CD4-positive, alpha-beta T cell (primary cell): ENCODE results near the gene EPB41L1. TPM values are rescaled to one million over a fixed set of nuclear protein-coding genes. Genes with fewer than 3 reads are reported as not detected.

ENCODE experiments used
- ATAC-seq: fragments of 200-7000 bp; cut with Tn5 transposase; one replicate; pipeline ENCODE4 v1.10.0; 2022; ENCODE audit warnings: mild to moderate bottlenecking; ENCODE audit not compliant: poor library complexity
- CTCF ChIA-PET: fragments of 350-600 bp; sonication (Branson Sonifier 250); formaldehyde crosslinking; loops from one replicate; lab custom pipeline; 2021; ENCODE audit warnings: antibody characterized with exemption, inconsistent platforms; lab: Charles Lee
- POLR2A ChIA-PET: fragments of 350-600 bp; sonication (Branson Sonifier 250); formaldehyde crosslinking; loops from one replicate; lab custom pipeline; 2021; ENCODE audit warnings: antibody characterized with exemption, inconsistent platforms; lab: Charles Lee
- DNase-seq, 14 experiments: peaks; one replicate each; pipeline ENCODE4 v3.0.0-alpha.2; 2013 to 2020; ENCODE audit warnings: mixed read lengths in 2 of 14
- H3K27ac ChIP-seq, 2 donors: one replicate each; pipeline versions ENCODE4 v1.5.1 to v1.7.0; 2013; ENCODE audit warnings: low read length in 2 of 2, low read depth in 1 of 2, mild to moderate bottlenecking in 1 of 2
- H3K27me3 ChIP-seq, 2 experiments: 1 replicate in 1 of 2; 2 replicates in 1 of 2; pipeline versions ENCODE4 v1.6.1 to v1.7.0; 2013; ENCODE audit warnings: low read length in 2 of 2, control low read depth in 1 of 2, mild to moderate bottlenecking in 1 of 2, moderate library complexity in 1 of 2; ENCODE audit not compliant: insufficient read depth in 2 of 2, control insufficient read depth in 1 of 2
- H3K36me3 ChIP-seq: one replicate; pipeline ENCODE4 v1.6.1; 2013; ENCODE audit warnings: low read length, control low read depth; ENCODE audit not compliant: insufficient read depth
- H3K4me1 ChIP-seq: one replicate; pipeline ENCODE4 v1.6.1; 2013; ENCODE audit warnings: low read length, control low read depth; ENCODE audit not compliant: insufficient read depth
- H3K4me3 ChIP-seq: one replicate; pipeline ENCODE4 v1.5.1; 2013; ENCODE audit warnings: mild to moderate bottlenecking, low read length, moderate library complexity
- H3K9me3 ChIP-seq, 2 experiments: 1 replicate in 1 of 2; 2 replicates in 1 of 2; pipeline versions ENCODE4 v1.6.1 to v1.7.0; 2013; ENCODE audit warnings: low read length in 2 of 2, mild to moderate bottlenecking in 2 of 2, control low read depth in 1 of 2, moderate library complexity in 1 of 2; ENCODE audit not compliant: control insufficient read depth in 1 of 2, insufficient read depth in 1 of 2
- H3K27ac Mint-ChIP-seq: one replicate; pipeline ENCODE4 v1.8.0; 2020; ENCODE audit warnings: mixed read lengths
- H3K27me3 Mint-ChIP-seq: one replicate; pipeline ENCODE4 v1.8.0; 2021; ENCODE audit warnings: mixed read lengths
- H3K36me3 Mint-ChIP-seq: one replicate; pipeline ENCODE4 v1.8.0; 2021; ENCODE audit warnings: low read depth, mixed read lengths
- H3K4me1 Mint-ChIP-seq: one replicate; pipeline ENCODE4 v1.8.0; 2021; ENCODE audit warnings: low read depth, mixed read lengths
- H3K4me3 Mint-ChIP-seq: one replicate; pipeline ENCODE4 v1.8.0; 2020; ENCODE audit warnings: mild to moderate bottlenecking, mixed read lengths
- H3K9me3 Mint-ChIP-seq: one replicate; pipeline ENCODE4 v1.8.0; 2020; ENCODE audit warnings: mixed read lengths
- intact Hi-C, 2 experiments: fragments of 100-400 bp; cut with DNase I in 1 of 2; cut with micrococcal nuclease in 1 of 2; formaldehyde crosslinking; loops; one replicate each; pipeline versions ENCODE4 v1.15.1 to v1.9.0; 2023 to 2025; cut with DNase I, micrococcal nuclease
- total RNA-seq, 174 experiments: library from RNA in 2 of 174; stranded (reverse) in 2 of 174; gene quantifications; one replicate each; pipeline ENCODE4 v1.2.3 and lab custom pipeline; 2021 to 2026
- TF ChIP-seq, protein P1 (sequence below): fragments of 200-600 bp; IDR thresholded peaks from one replicate; pipeline ENCODE4 v1.8.0; 2022; ENCODE audit warnings: antibody characterized with exemption, mild to moderate bottlenecking

The EPB41L1 gene
- total RNA-seq, 2 experiments from 2014 or later, result 0.19 to 0.25 TPM

- H3K4me1 Mint-ChIP-seq, result no peaks in the 10 kb centered on the region
- DNase-seq (no peak), ATAC-seq (no peak)
- H3K36me3 ChIP-seq, result no peaks in the 10 kb centered on the region
- no peaks in the 10 kb centered on the region for H3K9me3 ChIP-seq
- H3K27me3 ChIP-seq, result no peaks in the 10 kb centered on the region
- no peaks in the 10 kb centered on the region for H3K36me3 Mint-ChIP-seq
- H3K27me3 Mint-ChIP-seq, result no peaks in the 10 kb centered on the region
- no peaks in the 10 kb centered on the region for H3K9me3 Mint-ChIP-seq
- no peak overlapping the region for H3K4me3 ChIP-seq
- no peak overlapping the region for H3K27ac Mint-ChIP-seq
- TF ChIP-seq, protein P1, sequence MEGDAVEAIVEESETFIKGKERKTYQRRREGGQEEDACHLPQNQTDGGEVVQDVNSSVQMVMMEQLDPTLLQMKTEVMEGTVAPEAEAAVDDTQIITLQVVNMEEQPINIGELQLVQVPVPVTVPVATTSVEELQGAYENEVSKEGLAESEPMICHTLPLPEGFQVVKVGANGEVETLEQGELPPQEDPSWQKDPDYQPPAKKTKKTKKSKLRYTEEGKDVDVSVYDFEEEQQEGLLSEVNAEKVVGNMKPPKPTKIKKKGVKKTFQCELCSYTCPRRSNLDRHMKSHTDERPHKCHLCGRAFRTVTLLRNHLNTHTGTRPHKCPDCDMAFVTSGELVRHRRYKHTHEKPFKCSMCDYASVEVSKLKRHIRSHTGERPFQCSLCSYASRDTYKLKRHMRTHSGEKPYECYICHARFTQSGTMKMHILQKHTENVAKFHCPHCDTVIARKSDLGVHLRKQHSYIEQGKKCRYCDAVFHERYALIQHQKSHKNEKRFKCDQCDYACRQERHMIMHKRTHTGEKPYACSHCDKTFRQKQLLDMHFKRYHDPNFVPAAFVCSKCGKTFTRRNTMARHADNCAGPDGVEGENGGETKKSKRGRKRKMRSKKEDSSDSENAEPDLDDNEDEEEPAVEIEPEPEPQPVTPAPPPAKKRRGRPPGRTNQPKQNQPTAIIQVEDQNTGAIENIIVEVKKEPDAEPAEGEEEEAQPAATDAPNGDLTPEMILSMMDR, result no peak
- ChIA-PET POLR2A (no interaction called here), CTCF (no interaction called here)
- no peak overlapping the region for H3K27ac ChIP-seq
- no peak overlapping the region for H3K4me3 Mint-ChIP-seq
- H3K4me1 ChIP-seq, result no peaks in the 10 kb centered on the region
- intact Hi-C loops, result no loop called here
These were observed 64.0 kb downstream of the EPB41L1 start for GRCh38 chr20:36218380-36219064.

GRCh38 chr20:36219671-36220220, 65.2 kb downstream of the EPB41L1 start:
- Histone ChIP-seq H3K36me3 (no peaks in the 10 kb centered on the region), H3K9me3 (no peaks in the 10 kb centered on the region), H3K27ac (no peak overlapping the region), H3K27me3 (no peaks in the 10 kb centered on the region), H3K4me3 (no peak overlapping the region), H3K4me1 (no peaks in the 10 kb centered on the region)
- Mint-ChIP-seq H3K4me1 (no peaks in the 10 kb centered on the region), H3K4me3 (no peak overlapping the region), H3K27me3 (no peaks in the 10 kb centered on the region), H3K9me3 (no peaks in the 10 kb centered on the region), H3K27ac (no peak overlapping the region), H3K36me3 (no peaks in the 10 kb centered on the region)
- intact Hi-C loops, result no loop called here
- TF ChIP-seq, protein P1, result no peak
- DNase-seq (no peak), ATAC-seq (no peak)
- ChIA-PET CTCF (no interaction called here), POLR2A (no interaction called here)

DNA sequence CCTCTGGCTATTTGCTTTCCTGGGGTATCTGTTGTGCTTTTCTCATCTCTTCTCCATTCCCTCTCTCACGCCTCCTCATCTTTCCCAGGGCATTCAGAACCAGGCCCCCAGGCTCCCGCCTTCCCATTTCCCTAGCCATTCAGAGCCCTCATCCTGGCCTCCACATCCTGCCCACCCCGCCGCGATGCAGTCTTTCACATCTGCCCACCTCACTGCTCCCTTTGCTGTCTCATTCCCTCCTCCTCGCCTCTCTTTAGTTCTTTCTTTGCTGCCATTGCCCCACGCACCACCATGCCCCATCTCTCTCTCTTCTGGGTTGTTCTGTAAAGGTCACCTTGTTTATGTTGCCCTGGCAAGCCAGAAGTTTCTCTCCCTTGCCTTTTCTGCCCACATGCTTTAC, 71.1 kb downstream of the EPB41L1 start:
- DNase-seq (no peak), ATAC-seq (no peak)
- Histone ChIP-seq H3K27ac (no peak overlapping the region), H3K27me3 (peaks cover 0 to 2% of the 10 kb centered on the region in 2 experiments), H3K4me1 (no peaks in the 10 kb centered on the region), H3K36me3 (no peaks in the 10 kb centered on the region), H3K4me3 (no peak overlapping the region), H3K9me3 (no peaks in the 10 kb centered on the region)
- POLR2A ChIA-PET, result no interaction called here
- Mint-ChIP-seq H3K4me3 (no peak overlapping the region), H3K9me3 (no peaks in the 10 kb centered on the region), H3K27me3 (no peaks in the 10 kb centered on the region), H3K36me3 (no peaks in the 10 kb centered on the region), H3K4me1 (peaks cover 21% of the 10 kb centered on the region), H3K27ac (no peak overlapping the region)
- CTCF ChIA-PET, result no interaction called here
- intact Hi-C loops, result no loop called here
- TF ChIP-seq, protein P1, result no peak
